GM19351 (cell line): ENCODE data around the gene OGDH.
"Not testable (repeated sequence)": the region's sequence is repeated elsewhere in the genome, so short reads cannot be mapped to it uniquely, and the experiment has no call there.

ENCODE experiments used
- ATAC-seq: cut with Tn5 transposase; IDR thresholded peaks from one replicate; pipeline ENCODE4 v1.9.1; 2021; ENCODE audit warnings: mild to moderate bottlenecking, moderate library complexity; ENCODE audit not compliant: unreplicated experiment

The OGDH gene

DNA sequence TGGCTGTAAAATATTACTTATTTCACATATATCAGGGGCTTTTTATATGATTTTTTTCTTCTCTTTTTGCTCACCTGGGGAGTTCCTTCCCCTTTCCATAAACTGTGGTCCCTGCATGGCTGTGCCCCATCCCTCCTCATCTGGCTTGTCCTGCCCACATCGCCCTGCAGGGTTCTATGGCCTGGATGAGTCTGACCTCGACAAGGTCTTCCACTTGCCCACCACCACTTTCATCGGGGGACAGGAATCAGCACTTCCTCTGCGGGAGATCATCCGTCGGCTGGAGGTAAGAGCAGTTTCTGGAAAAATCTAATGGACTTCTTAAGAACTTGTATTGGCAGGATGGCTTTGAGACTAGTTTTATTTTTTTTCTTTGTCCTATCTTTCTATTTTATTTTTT, 60.1 kb downstream of the OGDH start:
- no peak for ATAC-seq

DNA sequence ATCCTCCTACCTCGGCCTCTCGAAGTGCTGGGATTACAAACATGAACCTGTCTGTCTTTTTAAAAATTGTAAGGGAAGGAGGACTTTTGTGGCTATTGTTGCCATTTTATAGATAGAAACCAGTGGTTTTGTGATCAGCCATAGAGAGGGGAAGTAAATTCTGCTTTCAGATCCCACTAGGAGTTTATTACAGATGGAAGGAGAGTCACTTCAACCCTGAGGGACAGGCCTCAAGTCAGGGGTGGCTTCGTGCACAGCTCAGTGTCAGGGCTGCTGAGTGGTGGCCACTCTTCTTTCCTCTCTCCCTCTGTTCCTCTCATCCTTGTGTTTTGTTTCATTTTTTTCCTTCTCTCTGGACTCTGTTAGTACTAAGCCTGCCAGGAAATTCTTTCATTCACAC, 60.8 kb downstream of the OGDH start:
- ATAC-seq, result no peak

DNA sequence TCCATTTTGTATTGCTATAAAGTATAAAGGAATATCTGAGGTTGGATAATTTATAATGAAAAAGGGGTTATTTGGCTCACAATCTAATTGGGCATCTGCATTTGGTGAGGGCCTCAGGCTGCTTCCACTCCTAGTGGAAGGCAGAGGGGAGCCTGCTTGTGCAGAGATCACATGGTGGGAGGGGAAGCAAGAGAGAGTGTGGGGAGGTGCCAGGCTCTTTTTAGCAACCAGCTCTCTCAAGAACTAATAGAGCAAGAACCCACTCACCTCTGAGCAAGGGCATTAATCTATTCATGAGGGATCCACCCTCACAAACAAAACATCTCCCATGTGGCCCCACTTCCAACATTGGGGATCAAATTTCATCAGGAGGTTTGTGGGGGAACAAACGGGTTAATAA, 64.6 kb downstream of the OGDH start:
- no peak for ATAC-seq

DNA sequence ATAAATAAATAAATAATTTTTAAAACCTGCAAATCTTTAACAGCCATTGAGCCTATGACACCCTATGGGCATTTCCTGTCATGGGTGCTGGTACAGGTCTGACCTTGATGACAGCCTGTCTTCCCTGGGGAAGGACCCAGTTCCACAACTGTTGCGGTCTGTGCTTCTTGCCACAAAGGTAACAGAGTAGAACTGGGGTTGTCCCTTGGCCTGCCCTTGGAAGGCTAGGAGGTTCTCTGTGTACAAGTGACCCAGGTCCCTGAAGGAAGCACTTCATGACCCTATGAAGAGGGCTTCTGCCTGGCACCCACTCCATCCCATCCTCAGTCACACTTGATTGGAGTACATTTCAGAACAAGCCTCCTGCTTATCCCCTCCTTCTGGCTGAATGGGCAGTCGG, 66.9 kb downstream of the OGDH start:
- ATAC-seq, result no peak

DNA sequence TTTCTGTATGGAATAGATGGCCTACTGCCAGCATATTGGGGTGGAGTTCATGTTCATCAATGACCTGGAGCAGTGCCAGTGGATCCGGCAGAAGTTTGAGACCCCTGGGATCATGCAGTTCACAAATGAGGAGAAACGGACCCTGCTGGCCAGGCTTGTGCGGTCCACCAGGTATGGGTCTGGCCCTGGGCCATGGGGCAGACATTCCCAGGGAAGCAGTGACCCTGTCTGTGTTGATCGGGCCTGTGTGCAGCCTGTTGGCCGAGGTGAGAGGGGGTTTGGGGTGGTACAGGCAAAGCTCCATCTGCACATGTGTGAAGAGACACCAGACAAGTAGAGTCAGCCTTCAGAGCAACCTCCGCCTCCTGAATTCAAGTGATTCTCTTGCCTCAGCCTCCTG, 67.3 kb downstream of the OGDH start:
- no peak for ATAC-seq

DNA sequence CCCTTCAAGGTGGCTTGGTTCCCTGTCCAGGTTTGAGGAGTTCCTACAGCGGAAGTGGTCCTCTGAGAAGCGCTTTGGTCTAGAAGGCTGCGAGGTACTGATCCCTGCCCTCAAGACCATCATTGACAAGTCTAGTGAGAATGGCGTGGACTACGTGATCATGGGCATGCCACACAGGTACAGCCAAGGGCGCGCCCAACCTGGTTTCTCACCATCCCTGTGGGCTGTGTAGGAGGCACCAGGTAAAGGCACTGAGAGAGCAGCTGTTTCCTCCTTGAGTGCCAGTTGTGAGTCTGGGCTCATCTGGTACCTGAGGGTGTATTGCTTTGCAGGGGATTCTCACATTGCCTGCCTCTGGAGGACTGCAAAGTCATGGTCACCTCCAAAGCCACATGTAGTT, 68.0 kb downstream of the OGDH start:
- ATAC-seq, result no peak

DNA sequence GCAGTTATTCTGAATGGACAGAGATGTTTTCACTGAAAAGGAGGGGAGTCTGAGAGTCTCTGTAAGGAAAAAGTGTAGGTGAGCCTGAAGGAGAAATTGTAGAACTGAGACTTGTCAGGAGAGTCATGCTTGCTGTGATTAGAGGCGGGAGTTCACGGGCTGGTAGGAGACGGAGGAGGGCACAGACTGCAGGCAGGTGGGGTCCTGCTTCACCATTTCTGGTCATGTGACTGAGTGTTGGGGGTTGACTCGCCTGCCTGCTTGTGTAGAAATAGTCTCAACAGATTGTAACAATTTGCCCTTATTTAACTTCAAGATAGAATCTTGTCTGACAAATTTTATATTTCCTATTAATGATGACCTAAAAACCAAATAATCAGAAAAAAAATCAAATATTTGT, 70.3 kb downstream of the OGDH start:
- no peak for ATAC-seq

DNA sequence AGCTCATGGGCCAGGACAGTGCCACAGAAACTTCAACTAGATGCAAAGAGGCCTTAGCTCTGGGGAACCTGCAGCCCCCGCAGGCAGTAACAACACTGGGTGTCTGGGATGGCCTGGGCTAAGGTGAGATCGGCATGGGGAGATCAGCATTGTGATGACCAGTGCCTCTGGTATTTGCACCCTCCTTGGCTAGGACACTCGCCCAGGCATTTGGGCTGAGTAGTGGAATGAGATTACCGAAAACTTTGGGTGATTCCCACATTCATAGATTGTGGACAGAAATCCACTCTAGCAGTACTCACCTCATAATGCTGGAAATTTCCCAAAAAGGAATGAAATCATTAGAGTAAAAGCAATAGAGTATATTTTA, 71.7 kb downstream of the OGDH start:
- no peak for ATAC-seq

DNA sequence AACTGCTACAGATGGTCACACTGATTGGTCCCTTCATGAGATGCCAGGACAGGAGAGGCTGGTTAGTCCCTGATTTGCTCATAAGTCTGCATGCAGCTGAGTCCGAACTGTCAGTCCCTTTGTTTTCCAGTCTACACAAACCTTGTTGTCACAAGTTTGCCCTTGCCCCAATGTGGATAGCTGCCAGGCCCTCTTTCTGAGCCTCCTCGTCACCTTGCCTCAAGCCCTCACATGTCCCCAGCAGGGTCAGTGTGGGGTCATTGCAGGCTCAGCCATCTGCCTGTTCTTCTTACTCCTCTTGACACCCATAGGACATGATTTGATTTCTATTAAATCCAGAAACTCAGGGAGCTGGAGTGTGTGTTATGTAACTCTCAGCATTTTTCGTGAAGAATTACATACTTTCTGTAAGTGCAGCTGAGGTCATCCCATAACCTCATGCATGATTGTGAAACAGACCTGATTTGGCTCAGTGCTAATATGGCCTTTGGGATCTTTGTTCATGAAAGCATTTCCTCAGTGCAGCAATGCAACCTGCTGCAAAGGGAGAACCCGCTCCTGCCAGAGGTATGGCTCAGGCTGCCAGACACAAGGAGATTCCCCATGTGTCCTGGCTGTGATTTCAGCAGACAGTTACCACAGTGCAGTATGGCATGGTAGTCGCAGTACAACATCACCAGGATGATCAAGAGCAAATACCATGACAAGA, 72.2 kb downstream of the OGDH start:
- no peak for ATAC-seq

DNA sequence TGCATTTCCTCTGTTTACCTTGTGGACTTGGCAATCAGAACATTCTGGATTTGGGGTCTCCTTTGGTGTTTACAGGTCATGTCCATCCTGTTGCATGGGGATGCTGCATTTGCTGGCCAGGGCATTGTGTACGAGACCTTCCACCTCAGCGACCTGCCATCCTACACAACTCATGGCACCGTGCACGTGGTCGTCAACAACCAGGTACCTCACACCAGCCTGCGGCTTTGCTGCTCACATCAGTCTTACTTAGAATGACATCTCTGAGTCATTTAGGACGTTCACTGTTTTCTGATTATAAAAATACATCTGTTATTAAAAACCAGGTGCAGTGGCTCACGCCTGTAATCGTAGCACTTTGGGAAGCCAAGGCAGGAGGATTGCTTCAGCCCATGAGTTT, 75.2 kb downstream of the OGDH start:
- ATAC-seq, result no peak

DNA sequence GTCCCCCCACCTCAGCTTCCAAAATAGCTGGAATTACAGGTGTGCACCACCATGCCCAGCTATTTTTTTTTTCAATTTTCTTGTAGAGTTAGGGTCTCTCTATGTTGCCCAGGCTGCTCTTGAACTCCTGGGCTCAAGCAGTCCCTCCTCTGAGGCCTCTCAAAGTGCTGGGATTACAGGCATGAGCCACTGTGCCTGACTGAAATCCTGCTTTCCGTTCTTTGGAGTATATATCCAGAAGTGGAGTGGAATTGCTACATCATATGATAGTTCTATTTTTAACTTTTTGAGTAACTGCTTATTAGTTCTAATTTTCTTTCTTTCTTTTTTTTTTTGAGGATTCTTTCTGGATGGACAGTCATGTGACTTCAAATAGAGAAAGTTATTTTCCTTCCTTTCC, 79.3 kb downstream of the OGDH start:
- ATAC-seq, result no peak

DNA sequence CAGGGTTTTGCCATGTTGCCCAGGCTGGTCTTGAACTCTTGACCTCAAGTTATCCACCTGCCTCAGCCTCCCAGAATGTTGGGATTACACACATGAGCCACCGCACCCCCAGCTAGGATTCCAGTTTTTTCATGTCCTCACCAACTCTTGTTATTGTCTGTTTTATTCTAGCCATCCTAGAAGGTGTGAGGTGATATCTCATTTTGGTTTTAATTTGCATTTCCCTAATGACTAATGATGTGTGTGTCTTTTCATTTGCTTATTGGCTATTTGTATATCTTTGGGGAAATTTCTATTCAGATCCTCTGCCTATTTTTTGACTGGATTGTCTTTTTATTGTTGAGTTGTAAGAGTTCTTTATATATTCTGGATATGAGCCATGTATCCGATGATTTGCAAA, 83.0 kb downstream of the OGDH start:
- ATAC-seq, result no peak

DNA sequence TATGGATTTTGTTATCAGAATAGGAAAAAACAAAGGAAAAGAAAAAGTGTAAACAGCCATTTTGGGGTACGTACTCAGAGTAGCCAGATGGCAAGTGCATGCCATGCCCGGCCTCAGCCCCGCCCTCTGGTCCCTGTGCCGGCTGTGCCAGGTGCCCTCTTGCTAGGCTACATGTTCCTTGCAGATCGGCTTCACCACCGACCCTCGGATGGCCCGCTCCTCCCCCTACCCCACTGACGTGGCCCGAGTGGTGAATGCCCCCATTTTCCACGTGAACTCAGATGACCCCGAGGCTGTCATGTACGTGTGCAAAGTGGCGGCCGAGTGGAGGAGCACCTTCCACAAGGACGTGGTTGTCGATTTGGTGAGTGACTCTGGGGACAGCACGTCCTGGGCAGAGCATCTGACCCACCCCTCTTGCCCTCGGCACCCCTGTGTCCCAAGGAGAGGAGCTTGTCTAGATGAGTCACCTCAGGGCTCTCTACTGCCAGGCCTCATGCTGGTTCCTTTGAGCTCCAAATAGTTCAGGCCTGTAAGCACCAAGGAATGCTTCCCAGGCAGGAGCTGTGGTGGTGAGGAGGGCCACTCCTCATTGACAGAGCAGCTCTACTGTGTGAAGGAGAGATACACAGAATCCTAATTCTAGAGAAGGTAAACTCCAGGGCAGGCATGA, 87.3 kb downstream of the OGDH start:
- ATAC-seq, result no peak

DNA sequence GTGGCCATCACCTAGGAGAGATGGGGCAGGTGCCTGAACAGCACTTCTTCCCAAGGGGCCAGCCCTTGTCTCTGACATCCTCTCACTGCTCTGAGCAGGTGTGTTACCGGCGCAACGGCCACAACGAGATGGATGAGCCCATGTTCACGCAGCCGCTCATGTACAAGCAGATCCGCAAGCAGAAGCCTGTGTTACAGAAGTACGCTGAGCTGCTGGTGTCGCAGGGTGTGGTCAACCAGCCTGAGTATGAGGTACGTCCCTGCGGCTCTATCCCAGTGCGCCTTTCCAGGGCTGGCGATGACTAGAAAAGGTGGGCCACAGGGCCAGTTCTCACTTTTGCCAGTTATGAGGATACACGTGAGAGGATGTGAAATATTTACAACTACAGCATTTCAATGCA, 87.9 kb downstream of the OGDH start:
- ATAC-seq, result no peak

DNA sequence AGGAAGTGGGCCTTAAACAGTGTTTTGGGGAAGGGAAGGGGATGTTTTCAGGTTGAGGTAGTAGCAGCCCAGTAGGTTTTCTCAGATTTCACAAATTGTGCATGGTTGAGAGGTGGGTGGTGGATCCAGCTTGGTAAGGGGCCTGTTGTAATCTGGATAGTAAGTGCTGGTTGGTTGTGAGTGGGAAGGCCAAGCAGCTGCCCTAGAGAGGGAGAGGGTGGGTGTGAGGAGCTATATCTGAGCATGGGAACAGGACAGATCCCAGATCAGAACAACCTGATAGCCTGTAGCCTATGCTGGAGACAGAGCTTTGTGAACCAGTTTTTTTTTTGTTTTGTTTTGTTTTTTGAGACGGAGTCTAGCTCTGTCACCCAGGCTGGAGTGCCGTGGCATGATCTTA, 88.3 kb downstream of the OGDH start:
- no peak for ATAC-seq

DNA sequence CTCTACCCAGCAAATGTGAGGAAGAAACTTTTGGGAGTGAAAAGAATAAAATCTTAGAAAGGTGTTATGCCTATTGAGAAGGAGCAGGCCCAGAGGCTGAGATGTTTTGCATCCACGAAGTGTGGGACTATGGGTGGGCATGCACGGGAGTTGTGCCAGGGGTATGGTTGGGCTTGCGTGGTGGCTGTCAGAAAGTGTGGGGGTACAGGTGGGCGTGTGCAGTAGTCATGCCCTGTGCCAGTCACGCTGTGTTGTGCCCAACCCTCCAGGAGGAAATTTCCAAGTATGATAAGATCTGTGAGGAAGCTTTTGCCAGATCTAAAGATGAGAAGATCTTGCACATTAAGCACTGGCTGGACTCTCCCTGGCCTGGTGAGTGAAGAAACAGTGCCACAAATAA, 89.3 kb downstream of the OGDH start:
- ATAC-seq, result no peak

DNA sequence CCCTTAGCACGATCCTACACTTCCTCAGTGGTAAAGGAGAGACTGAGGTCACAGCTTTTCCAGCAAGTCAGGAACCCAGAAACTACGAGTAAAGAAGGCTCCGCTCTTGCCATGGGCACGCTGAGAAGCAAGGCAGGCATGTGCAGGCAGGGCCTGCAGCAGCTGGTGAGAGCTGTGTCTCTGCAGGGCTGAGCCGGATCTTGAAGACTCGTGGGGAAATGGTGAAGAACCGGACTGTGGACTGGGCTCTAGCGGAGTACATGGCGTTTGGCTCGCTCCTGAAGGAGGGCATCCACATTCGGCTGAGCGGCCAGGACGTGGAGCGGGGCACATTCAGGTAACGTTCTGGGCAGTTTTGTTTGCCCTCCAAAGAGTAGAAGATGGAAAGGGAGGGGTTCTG, 90.3 kb downstream of the OGDH start:
- no peak for ATAC-seq

DNA sequence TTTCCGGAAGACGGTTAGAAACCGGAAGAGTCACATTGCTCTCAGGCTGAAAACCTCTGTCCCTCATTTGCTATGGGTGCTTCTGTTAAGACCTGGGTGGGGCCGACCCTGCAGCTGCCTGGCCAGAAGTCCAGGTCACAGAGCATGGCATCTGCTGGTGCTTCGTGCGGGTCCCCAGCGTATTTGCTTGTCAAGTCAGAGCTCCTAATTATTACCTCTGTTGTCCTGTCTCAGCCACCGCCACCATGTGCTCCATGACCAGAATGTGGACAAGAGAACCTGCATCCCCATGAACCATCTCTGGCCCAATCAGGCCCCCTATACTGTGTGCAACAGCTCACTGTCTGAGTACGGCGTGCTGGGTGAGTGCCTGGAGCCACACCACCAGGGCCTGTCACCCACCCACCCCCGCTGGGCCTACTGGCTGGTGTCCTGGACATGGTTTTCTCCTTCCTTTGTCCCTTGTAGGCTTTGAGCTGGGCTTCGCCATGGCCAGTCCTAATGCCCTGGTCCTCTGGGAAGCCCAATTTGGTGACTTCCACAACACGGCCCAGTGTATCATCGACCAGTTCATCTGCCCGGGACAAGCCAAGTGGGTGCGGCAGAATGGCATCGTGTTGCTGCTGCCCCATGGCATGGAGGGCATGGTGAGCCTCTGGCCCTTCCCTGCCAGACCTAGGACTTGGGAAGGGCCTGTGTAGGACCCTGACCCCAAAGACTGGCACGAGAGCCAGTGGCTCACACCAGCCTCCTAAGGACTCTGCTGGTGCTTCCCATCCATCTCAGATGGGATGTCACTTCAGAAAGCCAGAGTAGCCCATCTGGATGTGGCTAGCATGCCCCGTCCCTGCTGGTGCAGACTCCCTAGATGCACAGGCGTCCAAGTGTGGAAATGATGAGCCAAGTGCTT, 91.0 kb downstream of the OGDH start:
- ATAC-seq, result no peak

DNA sequence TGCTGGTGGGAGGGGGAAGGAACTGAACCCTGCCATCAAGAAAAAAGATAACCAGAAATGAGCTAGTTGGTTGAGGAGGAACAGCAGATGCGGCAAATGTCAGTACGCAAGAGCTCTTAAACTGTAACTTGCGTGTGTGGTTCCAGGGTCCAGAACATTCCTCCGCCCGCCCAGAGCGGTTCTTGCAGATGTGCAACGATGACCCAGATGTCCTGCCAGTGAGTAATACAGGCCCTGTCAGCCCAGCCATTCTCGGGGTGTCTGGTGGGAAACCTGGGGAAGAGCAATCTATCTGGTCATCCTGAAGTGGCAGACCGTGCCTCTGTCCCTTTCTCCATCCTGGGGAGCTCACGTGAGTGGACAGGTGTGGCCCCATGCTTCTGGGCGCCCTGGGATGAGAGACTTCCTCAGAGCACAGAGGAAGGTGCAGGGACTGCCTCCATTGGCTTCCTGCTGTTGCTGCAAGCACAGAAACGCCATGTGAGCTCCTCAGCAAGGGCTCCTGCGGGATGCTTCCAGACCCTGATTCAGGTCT, 91.7 kb downstream of the OGDH start:
- ATAC-seq, result no peak

DNA sequence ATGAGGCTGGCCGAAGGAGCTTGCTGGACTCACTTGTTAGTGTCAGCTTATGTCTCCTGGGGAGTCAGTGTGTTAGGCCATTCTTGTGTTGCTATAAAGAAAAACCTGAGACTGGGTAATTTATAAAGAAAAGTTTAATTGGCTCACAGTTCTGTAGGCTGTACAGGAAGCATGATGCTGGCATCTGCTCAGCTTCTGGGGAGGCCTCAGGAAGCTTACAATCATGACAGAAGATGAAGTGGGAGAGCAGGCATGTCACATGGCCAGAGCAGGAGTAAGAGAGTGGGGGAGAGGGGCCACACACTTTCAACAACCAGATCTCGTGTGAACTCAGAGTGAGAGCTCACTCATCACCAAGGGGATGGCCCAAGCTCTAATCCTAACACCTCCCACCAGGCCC, 93.2 kb downstream of the OGDH start:
- not testable (repeated sequence) for ATAC-seq

DNA sequence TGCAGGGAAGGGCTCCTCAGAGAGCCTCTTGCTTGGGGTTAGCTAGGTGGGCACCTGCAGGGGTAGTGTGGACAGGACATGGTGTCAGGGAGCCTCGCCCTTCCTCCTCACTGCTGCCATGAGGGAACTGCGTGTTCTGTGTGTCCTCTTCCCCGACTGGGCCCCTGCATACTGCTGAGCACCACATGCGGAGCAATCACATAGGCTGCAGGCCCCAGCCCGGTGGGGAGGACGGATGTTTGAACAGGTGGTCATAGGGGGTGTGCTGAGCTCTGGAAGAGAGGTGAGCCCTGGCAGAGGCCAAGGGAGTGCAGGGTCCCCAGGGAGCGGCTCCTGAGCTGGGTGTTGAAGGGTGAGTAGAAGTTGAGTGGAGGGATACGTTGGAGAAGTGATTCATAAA, 93.9 kb downstream of the OGDH start:
- no peak for ATAC-seq

DNA sequence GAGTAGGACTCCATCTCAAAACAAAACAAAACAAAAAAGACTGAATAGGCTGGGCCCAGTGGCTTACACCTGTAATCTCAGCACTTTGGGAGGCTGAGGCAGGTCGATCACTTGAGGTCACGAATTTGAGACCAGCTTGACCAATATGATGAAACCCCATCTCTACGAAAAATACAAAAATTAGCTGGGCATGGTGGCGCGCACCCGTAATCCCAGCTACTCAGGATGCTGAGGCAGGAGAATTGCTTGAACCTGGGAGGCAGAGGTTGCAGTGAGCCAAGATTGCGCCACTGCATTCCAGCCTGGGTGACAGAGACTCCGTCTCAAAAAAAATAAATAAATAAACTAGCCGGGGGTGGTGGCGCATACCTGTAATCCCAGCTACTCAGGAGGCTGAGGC, 97.0 kb downstream of the OGDH start:
- ATAC-seq, result not testable (repeated sequence)
